Neural cell (in vitro differentiated cells): ENCODE data around the gene CEP85L. TPM values are rescaled to one million over a fixed set of nuclear protein-coding genes. Genes with fewer than 3 reads are reported as not detected.

Source experiments
- H2AFZ ChIP-seq: fragments of 200-600, 300-800 bp; sonication (generic), shearing (Covaris generic); 2 replicates; pipeline ENCODE4 v1.6.0; 2014; ENCODE audit warnings: low read depth, mild to moderate bottlenecking, antibody characterized with exemption, low read length, moderate library complexity
- H3F3A ChIP-seq: fragments of 200-600 bp; shearing (Covaris generic); 2 replicates; pipeline ENCODE4 v1.6.1; 2016; ENCODE audit warnings: mild to moderate bottlenecking, moderate library complexity, mixed read lengths, antibody characterized with exemption, low read length; ENCODE audit not compliant: insufficient read depth, poor library complexity, severe bottlenecking
- H3K27ac ChIP-seq: fragments of 200-600, 300-800 bp; sonication (generic), shearing (Covaris generic); 2 replicates; pipeline ENCODE4 v1.5.1; 2014; ENCODE audit warnings: mild to moderate bottlenecking, low read length, moderate library complexity
- H3K27me3 ChIP-seq: fragments of 300-800, 200-600 bp; sonication (generic), shearing (Covaris generic); 2 replicates; pipeline ENCODE4 v1.6.0; 2014; ENCODE audit warnings: mild to moderate bottlenecking, low read depth, low read length, moderate library complexity; ENCODE audit not compliant: insufficient read depth
- H3K36me3 ChIP-seq: fragments of 300-800, 200-600 bp; sonication (generic), shearing (Covaris generic); 2 replicates; pipeline ENCODE4 v1.5.1; 2014; ENCODE audit warnings: mild to moderate bottlenecking, antibody characterized with exemption, low read length, moderate library complexity; ENCODE audit not compliant: insufficient read depth
- H3K4me2 ChIP-seq: fragments of 300-800, 200-600 bp; sonication (generic), shearing (Covaris generic); 2 replicates; pipeline ENCODE4 v1.6.0; 2014; ENCODE audit warnings: mild to moderate bottlenecking, low read length
- H3K4me3 ChIP-seq: fragments of 300-800, 200-600 bp; sonication (generic), shearing (Covaris generic); 2 replicates; pipeline ENCODE4 v1.5.1; 2014; ENCODE audit warnings: mild to moderate bottlenecking, low read length, moderate library complexity
- H3K79me2 ChIP-seq: fragments of 200-600 bp; shearing (Covaris generic); replicated peaks from 2 replicates; pipeline ENCODE4 v1.6.0; 2014; ENCODE audit warnings: mild to moderate bottlenecking, low read length, moderate library complexity; ENCODE audit not compliant: insufficient read depth
- H3K9ac ChIP-seq: fragments of 300-800, 200-600 bp; sonication (generic), shearing (Covaris generic); 2 replicates; pipeline ENCODE4 v1.6.1; 2016; ENCODE audit warnings: mild to moderate bottlenecking, low read length, mixed read lengths
- H3K9me2 ChIP-seq: fragments of 200-600 bp; shearing (Covaris generic); 2 replicates; pipeline ENCODE4 v1.6.1; 2016; ENCODE audit warnings: mild to moderate bottlenecking, low read length, mixed read lengths; ENCODE audit not compliant: insufficient read depth
- H3K9me3 ChIP-seq: fragments of 200-600, 300-800 bp; sonication (generic), shearing (Covaris generic); 2 replicates; pipeline ENCODE4 v1.6.1; 2016; ENCODE audit warnings: mild to moderate bottlenecking, mixed run types, low read length, moderate library complexity, mixed read lengths
- H4K20me1 ChIP-seq: fragments of 200-600 bp; shearing (Covaris generic); 2 replicates; pipeline ENCODE4 v1.6.1; 2016; ENCODE audit warnings: mild to moderate bottlenecking, mixed run types; ENCODE audit not compliant: insufficient read depth
- EP300 ChIP-seq: fragments of 450-650 bp; conservative IDR thresholded peaks from 2 replicates; pipeline ENCODE4 v1.6.1; 2014; ENCODE audit warnings: antibody characterized with exemption, mild to moderate bottlenecking, moderate library complexity; ENCODE audit not compliant: poor library complexity, severe bottlenecking
- EZH2 ChIP-seq: fragments of 200-600, 300-800 bp; shearing (Covaris generic), sonication (generic); IDR thresholded peaks from 2 replicates; pipeline ENCODE4 v1.6.1; 2014; ENCODE audit warnings: antibody characterized with exemption, low read length, borderline replicate concordance, mild to moderate bottlenecking; ENCODE audit not compliant: insufficient read depth, poor library complexity, severe bottlenecking
- MXI1 ChIP-seq: fragments of 450-650 bp; conservative IDR thresholded peaks from 2 replicates; pipeline ENCODE4 v1.6.1; 2014; ENCODE audit warnings: antibody characterized with exemption, mild to moderate bottlenecking; ENCODE audit not compliant: poor library complexity, severe bottlenecking
- POLR2AphosphoS5 ChIP-seq: IDR thresholded peaks from 2 replicates; pipeline ENCODE4 v1.6.1; 2012
- RAD21 ChIP-seq: fragments of 450-650 bp; conservative IDR thresholded peaks from 2 replicates; pipeline ENCODE4 v1.6.1; 2014; ENCODE audit warnings: antibody characterized with exemption, mild to moderate bottlenecking, moderate library complexity
- SMC3 ChIP-seq: fragments of 450-650 bp; conservative IDR thresholded peaks from 2 replicates; pipeline ENCODE4 v1.6.1; 2014; ENCODE audit warnings: antibody characterized with exemption, mild to moderate bottlenecking, moderate library complexity; ENCODE audit not compliant: poor library complexity
- TAF1 ChIP-seq: IDR thresholded peaks from 2 replicates; pipeline ENCODE4 v1.6.1; 2012; ENCODE audit warnings: low read depth
- polyA plus RNA-seq: library from polyadenylated mRNA; depleted of rRNA; stranded (reverse); fragments of >200 nt; gene quantifications from 2 replicates; pipeline ENCODE4 v1.2.3, GENCODE V29; 2014
- TF ChIP-seq, protein P1 (sequence below): IDR thresholded peaks from 2 replicates; pipeline ENCODE4 v1.6.1; 2012; ENCODE audit warnings: borderline replicate concordance
- TF ChIP-seq, protein P2 (sequence below): fragments of 450-650 bp; IDR thresholded peaks from 2 replicates; pipeline ENCODE4 v1.5.1; 2014; ENCODE audit warnings: antibody characterized with exemption, mild to moderate bottlenecking, moderate library complexity; ENCODE audit not compliant: poor library complexity, severe bottlenecking

The CEP85L gene
- polyA plus RNA-seq, 1 donor from 2014 or later, result 17.0 TPM

DNA sequence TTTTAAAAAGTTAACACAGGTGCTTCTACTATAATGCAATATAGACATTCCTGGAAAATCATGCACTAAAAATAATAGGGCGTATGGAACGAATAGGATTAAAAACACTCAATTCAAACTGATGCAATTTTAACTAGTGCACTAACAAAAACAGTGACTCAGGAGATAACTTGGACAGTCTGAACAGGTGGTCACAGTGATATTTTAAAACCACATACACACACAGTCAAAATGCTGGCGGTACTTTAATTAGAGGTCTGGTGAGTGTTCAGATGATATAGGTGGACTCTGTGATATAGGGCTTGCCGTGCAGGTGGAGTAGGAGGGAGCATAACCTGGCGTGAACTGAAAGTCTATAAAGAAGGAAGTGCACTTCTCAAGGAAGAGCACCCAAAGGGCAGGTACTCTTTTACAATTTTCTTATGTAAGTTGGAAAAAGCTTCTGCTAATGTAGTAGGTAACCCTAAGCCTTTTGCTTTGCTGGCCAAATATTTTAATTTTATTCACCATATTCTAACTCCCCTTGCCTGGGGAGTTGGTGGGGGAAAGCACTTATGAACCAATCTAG, 145.2 kb downstream of the CEP85L start:
- Histone ChIP-seq H3K36me3 (no peaks in the 10 kb centered on the region), H4K20me1 (no peaks in the 10 kb centered on the region), H3K79me2 (peaks cover 3% of the 10 kb centered on the region), H3F3A (no peaks in the 10 kb centered on the region), H3K4me2 (no peak overlapping the region), H3K9me2 (no peaks in the 10 kb centered on the region), H3K27ac (no peak overlapping the region), H3K4me3 (no peak overlapping the region), H3K9me3 (no peaks in the 10 kb centered on the region), H3K27me3 (no peaks in the 10 kb centered on the region), H3K9ac (no peak overlapping the region), H2AFZ (no peak overlapping the region)
- TF ChIP-seq EZH2 (no peak), SMC3 (no peak), POLR2AphosphoS5 (no peak), RAD21 (no peak), MXI1 (no peak), EP300 (no peak), TAF1 (no peak)
- TF ChIP-seq, protein P1, sequence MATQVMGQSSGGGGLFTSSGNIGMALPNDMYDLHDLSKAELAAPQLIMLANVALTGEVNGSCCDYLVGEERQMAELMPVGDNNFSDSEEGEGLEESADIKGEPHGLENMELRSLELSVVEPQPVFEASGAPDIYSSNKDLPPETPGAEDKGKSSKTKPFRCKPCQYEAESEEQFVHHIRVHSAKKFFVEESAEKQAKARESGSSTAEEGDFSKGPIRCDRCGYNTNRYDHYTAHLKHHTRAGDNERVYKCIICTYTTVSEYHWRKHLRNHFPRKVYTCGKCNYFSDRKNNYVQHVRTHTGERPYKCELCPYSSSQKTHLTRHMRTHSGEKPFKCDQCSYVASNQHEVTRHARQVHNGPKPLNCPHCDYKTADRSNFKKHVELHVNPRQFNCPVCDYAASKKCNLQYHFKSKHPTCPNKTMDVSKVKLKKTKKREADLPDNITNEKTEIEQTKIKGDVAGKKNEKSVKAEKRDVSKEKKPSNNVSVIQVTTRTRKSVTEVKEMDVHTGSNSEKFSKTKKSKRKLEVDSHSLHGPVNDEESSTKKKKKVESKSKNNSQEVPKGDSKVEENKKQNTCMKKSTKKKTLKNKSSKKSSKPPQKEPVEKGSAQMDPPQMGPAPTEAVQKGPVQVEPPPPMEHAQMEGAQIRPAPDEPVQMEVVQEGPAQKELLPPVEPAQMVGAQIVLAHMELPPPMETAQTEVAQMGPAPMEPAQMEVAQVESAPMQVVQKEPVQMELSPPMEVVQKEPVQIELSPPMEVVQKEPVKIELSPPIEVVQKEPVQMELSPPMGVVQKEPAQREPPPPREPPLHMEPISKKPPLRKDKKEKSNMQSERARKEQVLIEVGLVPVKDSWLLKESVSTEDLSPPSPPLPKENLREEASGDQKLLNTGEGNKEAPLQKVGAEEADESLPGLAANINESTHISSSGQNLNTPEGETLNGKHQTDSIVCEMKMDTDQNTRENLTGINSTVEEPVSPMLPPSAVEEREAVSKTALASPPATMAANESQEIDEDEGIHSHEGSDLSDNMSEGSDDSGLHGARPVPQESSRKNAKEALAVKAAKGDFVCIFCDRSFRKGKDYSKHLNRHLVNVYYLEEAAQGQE, result no peak
- TF ChIP-seq, protein P2, sequence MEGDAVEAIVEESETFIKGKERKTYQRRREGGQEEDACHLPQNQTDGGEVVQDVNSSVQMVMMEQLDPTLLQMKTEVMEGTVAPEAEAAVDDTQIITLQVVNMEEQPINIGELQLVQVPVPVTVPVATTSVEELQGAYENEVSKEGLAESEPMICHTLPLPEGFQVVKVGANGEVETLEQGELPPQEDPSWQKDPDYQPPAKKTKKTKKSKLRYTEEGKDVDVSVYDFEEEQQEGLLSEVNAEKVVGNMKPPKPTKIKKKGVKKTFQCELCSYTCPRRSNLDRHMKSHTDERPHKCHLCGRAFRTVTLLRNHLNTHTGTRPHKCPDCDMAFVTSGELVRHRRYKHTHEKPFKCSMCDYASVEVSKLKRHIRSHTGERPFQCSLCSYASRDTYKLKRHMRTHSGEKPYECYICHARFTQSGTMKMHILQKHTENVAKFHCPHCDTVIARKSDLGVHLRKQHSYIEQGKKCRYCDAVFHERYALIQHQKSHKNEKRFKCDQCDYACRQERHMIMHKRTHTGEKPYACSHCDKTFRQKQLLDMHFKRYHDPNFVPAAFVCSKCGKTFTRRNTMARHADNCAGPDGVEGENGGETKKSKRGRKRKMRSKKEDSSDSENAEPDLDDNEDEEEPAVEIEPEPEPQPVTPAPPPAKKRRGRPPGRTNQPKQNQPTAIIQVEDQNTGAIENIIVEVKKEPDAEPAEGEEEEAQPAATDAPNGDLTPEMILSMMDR, result no peak

DNA sequence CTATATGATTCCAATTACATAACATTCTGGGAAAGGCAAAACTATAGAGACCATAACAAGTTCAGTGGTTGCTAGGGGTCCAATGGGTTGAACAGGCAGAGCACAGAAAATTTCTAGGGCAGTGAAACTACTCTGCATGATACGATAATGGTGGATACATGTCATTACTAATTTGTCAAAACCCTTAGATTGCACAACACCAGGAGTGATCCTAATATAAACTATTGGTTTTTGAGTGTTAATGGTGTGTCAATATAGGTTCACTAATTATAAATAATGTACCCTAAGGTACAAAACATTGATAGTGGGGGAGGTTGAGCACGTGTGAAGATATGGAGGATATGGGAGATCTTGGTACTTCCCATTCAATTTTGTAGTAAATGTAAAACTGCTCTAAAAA, 145.7 kb downstream of the CEP85L start:
- H3K4me2 ChIP-seq, result no peak overlapping the region
- no peaks in the 10 kb centered on the region for H3K9me3 ChIP-seq
- TF ChIP-seq MXI1 (no peak), TAF1 (no peak), POLR2AphosphoS5 (no peak), EP300 (no peak), EZH2 (no peak), RAD21 (no peak), SMC3 (no peak)
- TF ChIP-seq, protein P1, result no peak
- TF ChIP-seq, protein P2, result no peak
- no peaks in the 10 kb centered on the region for H3K27me3 ChIP-seq
- H4K20me1 ChIP-seq, result no peaks in the 10 kb centered on the region
- H3K9ac ChIP-seq, result no peak overlapping the region
- peaks cover 3% of the 10 kb centered on the region for H3K79me2 ChIP-seq
- no peaks in the 10 kb centered on the region for H3K9me2 ChIP-seq
- H3K27ac ChIP-seq, result no peak overlapping the region
- H3K4me3 ChIP-seq, result no peak overlapping the region
- no peaks in the 10 kb centered on the region for H3K36me3 ChIP-seq
- H2AFZ ChIP-seq, result no peak overlapping the region
- H3F3A ChIP-seq, result no peaks in the 10 kb centered on the region
